ENCODE data around the gene FGF2.
A peak's percentile ranks its signal among the peaks of the same experiment; 100 is the strongest.
"Not testable (repeated sequence)": the region's sequence is repeated elsewhere in the genome, so short reads cannot be mapped to it uniquely, and the experiment has no call there.

The FGF2 gene

DNA sequence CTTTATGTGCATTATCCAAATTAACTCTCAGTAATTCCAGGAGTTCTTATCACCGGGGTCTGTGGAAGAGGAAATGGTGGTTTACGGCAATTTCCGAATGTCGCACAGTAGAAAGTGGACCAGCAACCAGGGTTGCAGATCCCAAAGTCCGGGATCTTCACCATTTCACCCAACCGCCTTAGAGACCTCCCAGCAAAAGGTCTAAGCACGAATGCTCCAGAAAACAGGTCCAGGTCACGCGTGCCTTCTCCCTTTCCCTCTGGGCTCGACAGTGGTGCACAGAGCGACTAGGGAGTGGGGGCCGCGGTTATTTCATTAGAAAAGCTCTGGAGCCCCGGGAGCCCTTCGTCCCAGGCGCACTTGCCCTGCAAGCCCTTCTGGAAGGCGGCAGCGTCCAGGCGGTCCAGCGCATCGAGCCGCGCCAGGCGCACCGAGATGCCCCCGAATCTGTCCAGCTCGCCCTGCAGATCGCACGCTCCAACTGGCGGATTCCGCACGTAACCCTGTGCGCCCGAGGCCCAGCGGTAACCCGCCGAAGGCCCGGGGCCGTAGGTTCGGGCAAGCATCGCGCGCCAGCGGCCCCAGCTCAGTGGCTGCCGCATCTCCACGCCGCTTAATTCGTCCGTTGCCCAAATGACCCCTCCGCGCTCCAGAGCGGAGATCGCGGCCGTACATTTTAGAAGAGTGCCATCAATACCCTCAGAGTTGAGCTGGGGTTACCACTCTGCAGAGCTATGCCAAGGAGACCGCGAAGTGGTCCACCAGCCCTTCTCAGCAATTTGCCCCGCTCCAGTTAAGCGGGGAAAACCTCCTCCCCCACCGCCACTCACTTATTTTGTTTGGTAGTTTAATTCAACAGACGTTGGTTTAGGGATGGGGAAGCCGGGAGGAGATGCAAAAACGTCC is 95.6 kb downstream of the FGF2 start, which contains the start of gene NUDT6:
TSS of gene NUDT6 (minus strand) at position 627 of the 906 bp plus-strand sequence. CDS start at position 602, 25 bp downstream.
- DNase-seq (ENCODE audit: insufficient read length, low spot score): peak; percentile 22
- no peak for FAIRE-seq

GRCh38 chr4:122922877-122923511 is 96.4 kb downstream of the FGF2 start:
- TF ChIP-seq CTCF (IDR thresholded peaks at IDR 0.05; ENCODE audit: insufficient read depth, missing control alignments): no peak
- DNase-seq (ENCODE audit: insufficient read length, low spot score) (peak; percentile 47), FAIRE-seq (no peak)

More for the DNA sequence above, 95.6 kb downstream of the FGF2 start, which contains the start of gene NUDT6:
- no peak for TF ChIP-seq CTCF (IDR thresholded peaks at IDR 0.05; ENCODE audit: insufficient read depth, missing control alignments)

DNA sequence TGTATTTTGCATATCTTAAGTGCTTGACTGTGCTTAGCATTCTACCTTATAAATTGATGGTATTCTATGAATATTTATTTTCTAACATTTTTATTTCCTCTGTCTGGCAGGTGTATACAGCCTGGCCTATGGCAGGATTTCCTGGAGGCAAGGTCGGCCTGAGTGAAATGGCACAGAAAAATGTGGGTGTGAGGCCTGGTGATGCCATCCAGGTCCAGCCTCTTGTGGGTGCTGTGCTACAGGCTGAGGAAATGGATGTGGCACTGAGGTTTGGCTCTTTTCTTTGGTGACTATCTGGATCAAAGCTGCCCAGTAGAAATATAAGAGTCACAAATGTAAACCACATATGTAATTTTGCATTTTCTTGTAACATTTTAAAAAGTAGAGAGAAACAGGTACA is 102.3 kb downstream of the FGF2 start:
- no peak for TF ChIP-seq CTCF (IDR thresholded peaks at IDR 0.05; ENCODE audit: insufficient read depth, missing control alignments)
- FAIRE-seq (no peak), DNase-seq (ENCODE audit: insufficient read length, low spot score) (no peak)

DNA sequence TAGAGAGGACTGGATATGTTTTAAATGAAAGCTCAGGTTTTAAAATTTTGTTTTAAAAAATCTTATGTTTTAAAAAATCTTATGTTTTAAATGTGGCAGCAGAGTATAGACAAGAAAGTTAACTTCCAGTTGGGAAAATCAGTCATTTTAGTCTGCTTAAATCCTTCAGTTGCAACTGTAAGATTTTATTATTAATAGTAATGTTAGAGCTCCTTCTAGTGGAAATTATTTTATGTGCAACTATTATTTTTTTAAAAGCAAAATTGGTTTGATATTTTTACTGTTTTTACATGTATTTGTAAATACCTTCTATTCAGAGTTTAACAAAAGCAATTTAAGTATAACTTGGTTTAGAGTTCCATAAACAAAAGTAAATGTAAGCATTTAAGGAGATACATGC is 104.2 kb downstream of the FGF2 start:
- TF ChIP-seq CTCF (IDR thresholded peaks at IDR 0.05; ENCODE audit: insufficient read depth, missing control alignments): peak; percentile 55
- DNase-seq (ENCODE audit: insufficient read length, low spot score) (no peak), FAIRE-seq (no peak)

DNA sequence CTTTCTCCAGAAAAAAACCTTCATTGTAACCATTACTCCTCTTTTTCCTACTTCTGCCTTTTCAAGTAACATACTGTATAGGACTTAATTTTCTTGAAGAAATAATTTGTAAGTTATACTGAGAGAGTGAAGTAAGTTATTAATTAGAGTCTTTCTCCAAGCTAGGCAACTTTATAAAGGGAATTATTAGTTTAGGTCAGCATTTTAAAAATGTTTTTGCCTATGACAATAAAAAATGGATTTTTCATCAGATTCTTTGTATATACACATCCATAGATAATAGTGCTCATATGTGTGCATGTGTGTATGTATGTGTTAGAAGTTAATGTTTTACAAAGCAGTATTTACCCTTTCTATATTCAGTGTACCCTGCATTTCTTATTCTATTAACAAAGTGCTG is 106.1 kb downstream of the FGF2 start:
- TF ChIP-seq CTCF (IDR thresholded peaks at IDR 0.05; ENCODE audit: insufficient read depth, missing control alignments): no peak
- FAIRE-seq: no peak
- DNase-seq (ENCODE audit: insufficient read length, low spot score): no peak

DNA sequence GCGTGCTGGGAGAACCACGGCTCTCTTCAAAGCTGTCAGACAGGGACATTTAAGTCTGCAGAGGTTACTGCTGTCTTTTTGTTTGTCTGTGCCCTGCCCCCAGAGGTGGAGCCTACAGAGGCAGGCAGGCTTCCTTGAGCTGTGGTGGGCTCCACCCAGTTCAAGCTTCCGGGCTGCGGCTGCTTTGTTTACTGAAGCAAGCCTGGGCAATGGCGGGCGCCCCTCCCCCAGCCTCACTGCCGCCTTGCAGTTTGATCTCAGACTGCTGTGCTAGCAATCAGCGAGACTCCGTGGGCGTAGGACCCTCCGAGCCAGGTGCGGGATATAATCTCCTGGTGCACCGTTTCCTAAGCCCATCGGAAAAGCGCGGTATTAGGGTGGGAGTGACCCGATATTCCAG is 118.5 kb downstream of the FGF2 start:
- DNase-seq (ENCODE audit: insufficient read length, low spot score); FAIRE-seq: not testable (repeated sequence)

- no peak for DNase-seq (ENCODE audit: insufficient read length, low spot score)
- TF ChIP-seq CTCF (IDR thresholded peaks at IDR 0.05; ENCODE audit: insufficient read depth, missing control alignments): no peak
- peak; percentile 76 for FAIRE-seq
These were observed 119.5 kb downstream of the FGF2 start for GRCh38 chr4:122946142-122946541.

Data from D721Med (cell line).